Endothelial cell (in vitro differentiated cells): ENCODE data around the gene BMP2. TPM values are rescaled to one million over a fixed set of nuclear protein-coding genes. Genes with fewer than 3 reads are reported as not detected.

Source experiments
- DNase-seq: peaks from one replicate; pipeline ENCODE4 v3.0.0; 2021; ENCODE audit warnings: low spot score
- H3K27ac Mint-ChIP-seq: one replicate; pipeline ENCODE4 v1.8.0; 2021; ENCODE audit warnings: mixed read lengths, inconsistent platforms; ENCODE audit not compliant: unreplicated experiment
- H3K27me3 Mint-ChIP-seq: one replicate; pipeline ENCODE4 v1.8.0; 2021; ENCODE audit warnings: mild to moderate bottlenecking, moderate library complexity, mixed read lengths, inconsistent platforms; ENCODE audit not compliant: unreplicated experiment
- H3K36me3 Mint-ChIP-seq: one replicate; pipeline ENCODE4 v1.8.0; 2021; ENCODE audit warnings: mild to moderate bottlenecking, low read depth, mixed read lengths, inconsistent platforms; ENCODE audit not compliant: unreplicated experiment
- H3K4me1 Mint-ChIP-seq: one replicate; pipeline ENCODE4 v1.8.0; 2021; ENCODE audit warnings: mild to moderate bottlenecking, mixed read lengths, inconsistent platforms; ENCODE audit not compliant: unreplicated experiment
- H3K4me3 Mint-ChIP-seq: one replicate; pipeline ENCODE4 v1.8.0; 2021; ENCODE audit warnings: mild to moderate bottlenecking, mixed read lengths, inconsistent platforms; ENCODE audit not compliant: unreplicated experiment
- H3K9me3 Mint-ChIP-seq: one replicate; pipeline ENCODE4 v1.8.0; 2021; ENCODE audit warnings: mixed read lengths, inconsistent platforms; ENCODE audit not compliant: unreplicated experiment
- CTCF ChIP-seq: fragments of 200-600 bp; sonication (generic); IDR thresholded peaks from one replicate; pipeline ENCODE4 v1.5.0; 2021; ENCODE audit warnings: antibody characterized with exemption; ENCODE audit not compliant: unreplicated experiment
- total RNA-seq: library from RNA; stranded (reverse); fragmentation: NEBNext Ultra II Directional; extraction: Animal tissue kit (Norgen Biotek cat#: 25700); gene quantifications from one replicate; pipeline ENCODE4 v1.2.1, GENCODE V29; 2021; ENCODE audit not compliant: unreplicated experiment

The BMP2 gene
- total RNA-seq, 1 donor from 2014 or later = 1.1 TPM

GRCh38 chr20:6739406-6739805 is 28.1 kb upstream of the BMP2 start:
- Mint-ChIP-seq H3K9me3 (no peaks in the 10 kb centered on the region), H3K27ac (no peak overlapping the region), H3K4me3 (no peak overlapping the region), H3K36me3 (no peaks in the 10 kb centered on the region), H3K4me1 (no peaks in the 10 kb centered on the region), H3K27me3 (no peaks in the 10 kb centered on the region)
- no peak for DNase-seq
- no peak for TF ChIP-seq CTCF

DNA sequence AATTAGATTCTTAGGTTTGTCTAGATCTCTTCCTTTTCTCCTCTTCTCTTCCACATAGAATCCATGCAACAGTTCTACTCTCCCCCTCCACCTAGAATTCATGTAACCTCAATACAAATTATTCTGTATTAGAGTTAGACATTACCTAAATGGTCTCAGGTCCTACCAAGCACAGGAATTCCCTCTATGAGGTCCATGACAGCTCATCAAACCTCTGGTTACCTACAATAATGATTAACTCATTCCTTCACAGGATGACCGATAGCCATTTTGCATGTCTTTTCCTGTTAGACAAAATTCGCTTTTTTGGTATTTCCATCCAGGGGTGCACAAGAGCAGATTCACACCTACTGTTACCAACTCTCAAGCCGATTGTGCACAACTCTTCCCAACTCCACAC is 27.4 kb upstream of the BMP2 start:
- Mint-ChIP-seq H3K4me1 (no peaks in the 10 kb centered on the region), H3K4me3 (no peak overlapping the region), H3K9me3 (no peaks in the 10 kb centered on the region), H3K36me3 (no peaks in the 10 kb centered on the region), H3K27ac (no peak overlapping the region), H3K27me3 (no peaks in the 10 kb centered on the region)
- no peak for TF ChIP-seq CTCF
- DNase-seq = no peak

DNA sequence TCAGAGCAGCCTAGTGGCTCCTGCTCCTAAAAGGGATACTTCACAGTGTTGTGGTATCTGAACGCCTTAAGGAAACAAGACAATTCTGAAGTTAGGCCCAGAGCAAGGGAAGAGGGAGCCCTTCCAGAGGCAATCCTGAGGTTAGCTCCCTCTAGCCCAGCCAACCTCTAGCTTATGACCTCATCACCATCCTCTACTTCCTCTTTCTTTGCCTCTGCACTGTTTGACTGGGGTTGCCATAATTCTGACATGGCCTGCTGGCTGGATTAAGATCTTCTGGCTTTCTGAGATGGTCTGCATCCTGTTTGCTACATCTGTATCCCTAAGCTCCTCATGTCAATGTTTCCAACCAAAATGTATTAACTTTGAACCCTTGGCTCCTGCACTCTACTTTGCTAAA is 23.3 kb upstream of the BMP2 start:
- no peaks in the 10 kb centered on the region for H3K27me3 Mint-ChIP-seq
- H3K4me1 Mint-ChIP-seq = no peaks in the 10 kb centered on the region
- no peak for TF ChIP-seq CTCF
- no peaks in the 10 kb centered on the region for H3K9me3 Mint-ChIP-seq
- DNase-seq = no peak
- H3K4me3 Mint-ChIP-seq = no peak overlapping the region
- no peaks in the 10 kb centered on the region for H3K36me3 Mint-ChIP-seq
- H3K27ac Mint-ChIP-seq = no peak overlapping the region

- Mint-ChIP-seq H3K4me1 (no peaks in the 10 kb centered on the region), H3K4me3 (no peak overlapping the region), H3K36me3 (no peaks in the 10 kb centered on the region), H3K9me3 (no peaks in the 10 kb centered on the region), H3K27ac (no peak overlapping the region), H3K27me3 (no peaks in the 10 kb centered on the region)
- no peak for DNase-seq
- TF ChIP-seq CTCF = no peak
Measured at GRCh38 chr20:6744805-6745204, 22.7 kb upstream of the BMP2 start.

- no peaks in the 10 kb centered on the region for H3K9me3 Mint-ChIP-seq
Measured at GRCh38 chr20:6746901-6747609, 20.4 kb upstream of the BMP2 start.

More at GRCh38 chr20:6746901-6747609, 20.4 kb upstream of the BMP2 start:
- no peaks in the 10 kb centered on the region for H3K27me3 Mint-ChIP-seq
- no peak overlapping the region for H3K4me3 Mint-ChIP-seq
- TF ChIP-seq CTCF = no peak
- peak; percentile 9 for DNase-seq
- H3K27ac Mint-ChIP-seq = no peak overlapping the region
- no peaks in the 10 kb centered on the region for H3K36me3 Mint-ChIP-seq
- H3K4me1 Mint-ChIP-seq = no peaks in the 10 kb centered on the region
